SHP77 treated with DMSO at 0.1 percent for 48 hours (cell line): ENCODE results near the gene FOXN3.
A peak's percentile ranks its signal among the peaks of the same experiment; 100 is the strongest.
"Not testable (repeated sequence)": the region's sequence is repeated elsewhere in the genome, so short reads cannot be mapped to it uniquely, and the experiment has no call there.

Experiments used
- DNase-seq: peaks from one replicate; lab custom pipeline; 2025; lab: John Stamatoyannopoulos, UW

Gene FOXN3

GRCh38 chr14:89228921-89229639, 188.0 kb downstream of the FOXN3 start:
- DNase-seq = no peak

- no peak for DNase-seq
These were observed 189.6 kb downstream of the FOXN3 start for GRCh38 chr14:89227496-89227836.

GRCh38 chr14:89226801-89227495, 190.1 kb downstream of the FOXN3 start:
- no peak for DNase-seq

DNA sequence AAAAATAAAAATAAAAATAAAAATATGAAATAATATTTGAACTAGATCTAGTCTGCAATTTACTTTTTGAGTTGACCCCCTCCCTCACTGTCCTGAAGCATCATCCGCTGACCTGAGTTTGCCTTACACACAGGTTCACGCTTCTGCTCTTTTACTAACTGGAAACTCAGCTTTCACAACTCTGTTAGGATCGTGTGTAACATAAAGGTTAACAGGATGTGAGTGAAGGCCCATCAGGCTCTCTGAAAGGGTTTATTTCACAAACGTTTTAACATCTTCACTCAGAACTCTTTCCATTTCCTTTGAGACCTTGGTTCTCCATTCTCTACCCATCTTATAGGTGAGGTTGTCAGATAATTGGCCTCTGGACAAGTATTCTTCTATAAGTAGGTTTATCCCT, 191.4 kb downstream of the FOXN3 start:
- DNase-seq = no peak

- no peak for DNase-seq
These were observed 195.8 kb downstream of the FOXN3 start for GRCh38 chr14:89221109-89221810.

- DNase-seq = no peak
These were observed 198.0 kb downstream of the FOXN3 start for GRCh38 chr14:89219051-89219450.

- no peak for DNase-seq
These were observed 199.1 kb downstream of the FOXN3 start for GRCh38 chr14:89217891-89218290.

DNA sequence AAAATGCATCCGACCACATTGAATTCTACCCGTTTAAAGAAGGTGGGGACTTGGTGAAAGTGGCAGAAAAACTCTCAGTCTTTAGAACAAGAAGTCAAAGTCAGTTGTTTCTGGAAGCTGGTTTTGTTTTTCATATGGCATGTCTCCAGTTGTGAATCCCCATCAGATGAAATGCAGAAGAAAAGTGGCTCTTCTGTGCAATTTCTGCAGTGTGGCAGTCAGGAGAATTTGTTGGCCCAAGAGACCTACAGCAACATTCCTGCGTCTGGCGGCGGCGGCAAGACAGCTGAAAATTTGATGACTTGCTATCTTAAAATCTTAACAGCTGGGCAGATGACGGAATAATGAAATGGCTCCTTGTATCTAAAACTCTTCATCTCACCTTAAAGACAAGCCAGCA, 201.5 kb downstream of the FOXN3 start:
- no peak for DNase-seq

DNA sequence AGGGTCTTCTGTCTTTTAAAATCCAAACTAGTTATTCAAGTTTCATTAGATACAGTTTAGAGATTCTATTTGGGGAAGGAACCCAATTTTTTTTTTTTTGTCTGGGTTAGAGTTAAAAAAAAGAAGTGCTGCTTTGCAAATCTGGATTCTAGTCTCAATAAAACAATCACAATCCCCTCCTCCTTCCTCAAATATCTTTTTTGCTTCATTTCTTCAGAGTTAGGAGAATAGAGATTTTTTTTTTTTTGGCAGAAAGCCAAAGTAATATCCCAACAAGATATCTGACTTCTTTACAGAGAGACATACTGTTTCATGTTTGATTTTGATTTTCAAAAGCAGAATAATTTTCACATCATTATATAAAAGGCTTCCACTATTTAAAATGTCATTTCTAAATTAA, 201.9 kb downstream of the FOXN3 start:
- DNase-seq = no peak

DNA sequence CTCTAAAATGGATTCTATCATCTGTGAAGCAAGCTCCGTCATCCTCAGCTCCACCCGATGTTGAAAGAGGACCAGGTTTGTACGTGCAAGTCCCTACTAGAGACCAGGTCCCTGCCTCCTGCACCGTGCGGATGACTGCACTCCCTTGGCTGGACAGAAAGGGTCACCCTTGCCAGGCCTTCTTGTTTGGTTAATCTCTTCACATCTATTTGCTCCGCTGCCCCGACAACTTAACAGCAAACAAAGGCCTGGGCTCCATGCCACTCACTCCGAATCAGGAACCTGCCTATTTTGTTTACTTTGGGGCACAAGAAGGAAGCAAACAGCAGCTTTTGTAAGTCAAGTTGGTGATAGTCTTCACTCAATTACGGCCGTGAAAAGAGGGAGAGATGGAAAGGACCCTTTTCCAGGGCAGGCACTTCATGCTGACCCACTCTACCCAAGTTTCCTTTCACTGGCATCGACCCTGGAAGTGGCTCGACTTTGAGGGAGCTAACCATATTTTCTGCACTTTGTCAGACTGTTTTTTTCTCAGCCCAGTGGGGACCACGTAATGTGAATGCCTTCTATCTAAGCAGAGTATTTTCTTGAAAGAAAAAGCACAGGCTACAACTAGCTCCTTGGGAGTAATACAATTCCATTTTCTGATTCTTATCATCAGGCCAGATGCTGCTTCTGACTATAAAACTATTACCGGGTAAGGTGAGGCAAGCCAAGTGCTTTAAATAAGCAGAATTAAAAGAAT, 202.6 kb downstream of the FOXN3 start:
- DNase-seq = peak; percentile 84

- no peak for DNase-seq
These were observed 204.4 kb downstream of the FOXN3 start for GRCh38 chr14:89212386-89213235.

- no peak for DNase-seq
These were observed 207.5 kb downstream of the FOXN3 start for GRCh38 chr14:89209558-89209957.

DNA sequence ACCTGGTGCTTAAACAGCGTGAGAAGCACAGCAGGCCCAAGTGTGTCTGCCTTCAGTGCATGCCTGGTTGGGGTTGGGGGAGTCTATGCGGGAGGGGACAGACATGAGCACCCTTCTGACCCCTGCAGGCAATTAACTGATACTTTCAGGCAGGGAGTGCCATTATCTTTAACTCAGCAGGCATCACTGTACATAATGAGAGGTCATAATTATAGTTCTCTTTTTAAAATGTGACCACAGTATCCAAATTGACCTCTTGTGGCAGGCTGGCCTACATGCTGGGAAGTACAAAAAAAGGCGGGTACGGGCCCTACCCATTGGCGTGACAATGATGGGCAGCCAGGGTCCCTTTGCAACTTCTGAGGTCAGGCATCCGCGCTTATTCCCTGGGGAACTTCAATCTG, 209.1 kb downstream of the FOXN3 start:
- no peak for DNase-seq

GRCh38 chr14:89206389-89207031, 210.5 kb downstream of the FOXN3 start:
- no peak for DNase-seq

DNA sequence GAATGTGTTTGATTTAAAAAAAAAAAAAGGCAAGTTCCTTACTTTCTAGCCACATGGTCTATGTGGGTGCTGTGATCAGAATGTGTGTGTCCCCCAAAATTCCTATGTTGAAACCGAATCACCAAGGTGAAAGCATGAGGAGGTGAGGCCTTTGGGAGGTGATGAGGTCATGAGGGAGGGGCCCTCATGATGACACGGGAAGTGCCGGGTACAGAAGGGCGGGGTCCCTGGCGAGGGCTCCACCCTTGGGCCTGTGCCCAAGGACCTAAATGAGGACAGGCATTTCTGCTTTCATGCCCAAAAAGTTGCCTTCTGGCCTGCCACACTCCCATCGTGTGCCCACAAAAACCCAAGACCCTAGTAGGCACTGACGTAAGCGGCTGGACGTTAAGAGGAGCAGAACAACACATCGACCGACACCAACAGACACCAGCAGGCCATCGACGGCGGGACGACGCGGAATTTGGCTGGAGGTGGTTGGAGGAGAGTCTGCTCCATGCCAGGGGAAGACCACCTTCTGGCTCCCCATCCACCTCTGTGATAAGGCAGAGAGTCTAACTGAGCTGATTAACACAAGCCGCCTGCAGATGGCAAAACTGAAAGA, 211.8 kb downstream of the FOXN3 start:
- DNase-seq = no peak

- no peak for DNase-seq
These were observed 214.4 kb downstream of the FOXN3 start for GRCh38 chr14:89202413-89203190.

- no peak for DNase-seq
These were observed 215.4 kb downstream of the FOXN3 start for GRCh38 chr14:89201645-89202044.

DNA sequence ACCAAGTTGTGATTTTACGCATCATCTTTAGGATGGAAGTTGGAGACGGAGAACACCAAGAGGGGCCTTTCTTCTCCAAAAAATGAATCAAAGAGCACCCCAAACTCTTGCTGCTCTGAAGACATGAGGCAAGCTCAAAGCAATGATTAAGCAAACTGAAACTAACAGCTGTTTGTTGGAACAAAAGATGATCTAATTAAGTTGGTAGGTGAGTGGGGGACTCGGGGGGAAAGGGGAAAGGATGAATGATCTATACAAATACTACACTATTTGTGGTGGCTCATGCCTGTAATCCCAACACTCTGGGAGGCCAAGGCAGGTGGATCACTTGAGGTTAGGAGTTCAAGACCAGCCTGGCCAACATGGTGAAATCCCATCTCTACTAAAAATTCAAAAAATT, 217.7 kb downstream of the FOXN3 start:
- DNase-seq = not testable (repeated sequence)

GRCh38 chr14:89198544-89199329, 218.3 kb downstream of the FOXN3 start:
- DNase-seq = no peak
